Mesenchymal stem cell (in vitro differentiated cells and primary cell): ENCODE results near the gene KDM4B.

ENCODE experiments used
- DNase-seq: peaks from one replicate; pipeline ENCODE4 v3.0.0-alpha.2; 2013
- H2AFZ ChIP-seq: one replicate; pipeline ENCODE4 v1.6.1; 2013; ENCODE audit warnings: low read depth, mild to moderate bottlenecking, control low read depth, inconsistent platforms, low read length, moderate library complexity
- H2AK5ac ChIP-seq: 2 replicates; pipeline ENCODE4 v1.6.1; 2013; ENCODE audit warnings: low read length, moderate library complexity, mild to moderate bottlenecking, inconsistent platforms; ENCODE audit not compliant: severe bottlenecking
- H2BK120ac ChIP-seq: one replicate; pipeline ENCODE4 v1.6.1; 2013; ENCODE audit warnings: low read depth, mild to moderate bottlenecking, inconsistent platforms, low read length, moderate library complexity
- H2BK12ac ChIP-seq, 2 experiments: one replicate each; pipeline ENCODE4 v1.6.1; 2013; ENCODE audit warnings: inconsistent platforms in 2 of 2, low read length in 2 of 2, mild to moderate bottlenecking in 2 of 2, moderate library complexity in 2 of 2, control low read depth in 1 of 2
- H2BK15ac ChIP-seq: one replicate; pipeline ENCODE4 v1.6.1; 2013; ENCODE audit warnings: mild to moderate bottlenecking, low read depth, inconsistent platforms; ENCODE audit not compliant: poor library complexity, severe bottlenecking
- H2BK5ac ChIP-seq: 2 replicates; pipeline ENCODE4 v1.6.1; 2013; ENCODE audit warnings: low read depth, mild to moderate bottlenecking, low read length, control low read depth, inconsistent platforms; ENCODE audit not compliant: poor library complexity, severe bottlenecking
- H3K14ac ChIP-seq, 2 experiments: one replicate each; pipeline ENCODE4 v1.6.1; 2013; ENCODE audit warnings: inconsistent platforms in 2 of 2, low read length in 2 of 2, control low read depth in 1 of 2, mild to moderate bottlenecking in 1 of 2, moderate library complexity in 1 of 2
- H3K18ac ChIP-seq, 2 experiments: one replicate each; pipeline ENCODE4 v1.6.1; 2013; ENCODE audit warnings: inconsistent platforms in 2 of 2, low read length in 2 of 2, control low read depth in 1 of 2, low read depth in 1 of 2, mild to moderate bottlenecking in 1 of 2
- H3K23ac ChIP-seq, 2 experiments: one replicate each; pipeline ENCODE4 v1.6.1; 2013; ENCODE audit warnings: inconsistent platforms in 2 of 2, low read length in 2 of 2, mild to moderate bottlenecking in 2 of 2, moderate library complexity in 2 of 2, control low read depth in 1 of 2
- H3K27ac ChIP-seq: 2 replicates; pipeline ENCODE4 v1.5.1; 2013; ENCODE audit warnings: mild to moderate bottlenecking, moderate library complexity, low read length, control low read depth, inconsistent platforms; ENCODE audit not compliant: poor library complexity, severe bottlenecking
- H3K27me3 ChIP-seq, 2 experiments: 2 replicates each; pipeline versions ENCODE4 v1.6.1 to v1.7.0; 2013; ENCODE audit warnings: low read length in 2 of 2, mild to moderate bottlenecking in 2 of 2, moderate library complexity in 2 of 2, control low read depth in 1 of 2, inconsistent platforms in 1 of 2; ENCODE audit not compliant: control insufficient read depth in 1 of 2, insufficient read depth in 1 of 2
- H3K36me3 ChIP-seq, 2 experiments: 2 replicates each; pipeline versions ENCODE4 v1.6.1 to v1.7.0; 2013; ENCODE audit warnings: low read length in 2 of 2, control low read depth in 1 of 2, inconsistent platforms in 1 of 2, low read depth in 1 of 2, mild to moderate bottlenecking in 1 of 2; ENCODE audit not compliant: insufficient read depth in 2 of 2, control insufficient read depth in 1 of 2
- H3K4ac ChIP-seq, 2 experiments: one replicate each; pipeline ENCODE4 v1.6.1; 2013; ENCODE audit warnings: inconsistent platforms in 2 of 2, low read length in 2 of 2, mild to moderate bottlenecking in 2 of 2, moderate library complexity in 2 of 2, control low read depth in 1 of 2, low read depth in 1 of 2
- H3K4me1 ChIP-seq: 2 replicates; pipeline ENCODE4 v1.6.1; 2013; ENCODE audit warnings: low read depth, low read length, control low read depth; ENCODE audit not compliant: control insufficient read depth, insufficient read depth
- H3K4me2 ChIP-seq: 2 replicates; pipeline ENCODE4 v1.6.1; 2013; ENCODE audit warnings: low read length, mild to moderate bottlenecking, inconsistent platforms; ENCODE audit not compliant: poor library complexity, severe bottlenecking
- H3K4me3 ChIP-seq, 2 experiments: 2 replicates each; pipeline versions ENCODE4 v1.5.1 to v1.7.0; 2013; ENCODE audit warnings: low read length in 2 of 2, mild to moderate bottlenecking in 2 of 2, control low read depth in 1 of 2, low read depth in 1 of 2; ENCODE audit not compliant: insufficient read depth in 1 of 2
- H3K79me1 ChIP-seq: replicated peaks from 2 replicates; pipeline ENCODE4 v1.6.1; 2013; ENCODE audit warnings: mild to moderate bottlenecking, control low read depth, low read length, inconsistent platforms; ENCODE audit not compliant: poor library complexity, severe bottlenecking
- H3K9ac ChIP-seq: 2 replicates; pipeline ENCODE4 v1.7.0; 2013; ENCODE audit warnings: mild to moderate bottlenecking, low read length, moderate library complexity
- H3K9me3 ChIP-seq: 2 replicates; pipeline ENCODE4 v1.7.0; 2013; ENCODE audit warnings: mild to moderate bottlenecking, low read length; ENCODE audit not compliant: control insufficient read depth
- H4K8ac ChIP-seq: one replicate; pipeline ENCODE4 v1.6.1; 2013; ENCODE audit warnings: inconsistent platforms, mild to moderate bottlenecking, low read length, moderate library complexity
- H4K91ac ChIP-seq: one replicate; pipeline ENCODE4 v1.6.1; 2013; ENCODE audit warnings: mild to moderate bottlenecking, low read length, inconsistent platforms
- WGBS: methylation state at CpG from one replicate; pipeline ENCODE4 v1.1.7; 2013; ENCODE audit warnings: mixed read lengths; 5-methylcytosine and 5-hydroxymethylcytosine counted together

Gene KDM4B

GRCh38 chr19:5170329-5170745 lies 201.4 kb downstream of the KDM4B start:
- H2BK12ac ChIP-seq, result peak overlapping the region in 1 of 2 experiments; percentile 31
- no peak overlapping the region for H3K4ac ChIP-seq
- no peak for DNase-seq
- H3K4me2 ChIP-seq, result no peak overlapping the region
- H2BK5ac ChIP-seq, result no peak overlapping the region
- H2BK120ac ChIP-seq, result no peak overlapping the region
- WGBS, result 66% methylated on average over 4 of the region's 4 CpGs
- no peak overlapping the region for H2AFZ ChIP-seq
- no peak overlapping the region for H2AK5ac ChIP-seq
- no peak overlapping the region for H4K8ac ChIP-seq
- H3K27me3 ChIP-seq, result no peaks in the 10 kb centered on the region
- H2BK15ac ChIP-seq, result no peak overlapping the region
- H3K79me1 ChIP-seq, result no peaks in the 10 kb centered on the region
- no peaks in the 10 kb centered on the region for H3K36me3 ChIP-seq
- H4K91ac ChIP-seq, result no peak overlapping the region
- H3K14ac ChIP-seq, result no peak overlapping the region
- no peak overlapping the region for H3K27ac ChIP-seq
- H3K23ac ChIP-seq, result no peak overlapping the region
- H3K18ac ChIP-seq, result peak overlapping the region in 1 of 2 experiments; percentile 22
- no peaks in the 10 kb centered on the region for H3K9me3 ChIP-seq
- H3K4me3 ChIP-seq, result no peak overlapping the region
- H3K4me1 ChIP-seq, result peaks cover 2% of the 10 kb centered on the region
- H3K9ac ChIP-seq, result no peak overlapping the region

GRCh38 chr19:5171711-5172110 lies 202.8 kb downstream of the KDM4B start:
- Histone ChIP-seq H2BK15ac (no peak overlapping the region), H3K27ac (no peak overlapping the region), H3K14ac (no peak overlapping the region), H2AFZ (no peak overlapping the region), H4K8ac (no peak overlapping the region), H3K4me3 (no peak overlapping the region), H3K4me1 (peaks cover 2% of the 10 kb centered on the region), H3K9me3 (no peaks in the 10 kb centered on the region), H2BK120ac (no peak overlapping the region), H3K9ac (no peak overlapping the region), H2AK5ac (no peak overlapping the region), H4K91ac (no peak overlapping the region), H3K18ac (no peak overlapping the region), H3K4me2 (no peak overlapping the region), H3K79me1 (no peaks in the 10 kb centered on the region), H3K27me3 (no peaks in the 10 kb centered on the region), H3K23ac (no peak overlapping the region), H3K4ac (no peak overlapping the region), H3K36me3 (no peaks in the 10 kb centered on the region), H2BK12ac (no peak overlapping the region), H2BK5ac (no peak overlapping the region)
- DNase-seq, result no peak
- WGBS, result 67% methylated on average over 9 of the region's 9 CpGs

GRCh38 chr19:5172859-5173630 lies 204.1 kb downstream of the KDM4B start:
- WGBS, result 21% methylated on average over 6 of the region's 8 CpGs
- Histone ChIP-seq H4K91ac (no peak overlapping the region), H3K27ac (peak overlapping the region; percentile 42), H3K4me1 (peaks cover 4% of the 10 kb centered on the region), H2BK120ac (no peak overlapping the region), H3K27me3 (no peaks in the 10 kb centered on the region), H3K9me3 (no peaks in the 10 kb centered on the region), H3K4me3 (no peak overlapping the region), H3K18ac (peak overlapping the region; percentile 3 to 15), H3K79me1 (no peaks in the 10 kb centered on the region), H4K8ac (no peak overlapping the region), H3K23ac (no peak overlapping the region), H2BK15ac (no peak overlapping the region), H2AFZ (no peak overlapping the region), H2AK5ac (no peak overlapping the region), H3K4me2 (no peak overlapping the region), H2BK12ac (no peak overlapping the region), H3K36me3 (no peaks in the 10 kb centered on the region), H3K14ac (no peak overlapping the region), H3K4ac (no peak overlapping the region), H3K9ac (peak overlapping the region; percentile 69), H2BK5ac (no peak overlapping the region)
- peak; percentile 93 for DNase-seq

- no peak overlapping the region for H4K91ac ChIP-seq
- H3K36me3 ChIP-seq, result no peaks in the 10 kb centered on the region
- H2BK12ac ChIP-seq, result peak overlapping the region in 1 of 2 experiments; percentile 4
- peaks cover 4% of the 10 kb centered on the region for H3K4me1 ChIP-seq
- no peak overlapping the region for H2BK120ac ChIP-seq
- no peaks in the 10 kb centered on the region for H3K27me3 ChIP-seq
- H3K4me3 ChIP-seq, result no peak overlapping the region
- H3K27ac ChIP-seq, result no peak overlapping the region
- H3K14ac ChIP-seq, result no peak overlapping the region
- H2BK15ac ChIP-seq, result peak overlapping the region; percentile 17
- H3K4ac ChIP-seq, result no peak overlapping the region
- no peak overlapping the region for H3K4me2 ChIP-seq
- DNase-seq, result no peak
- H3K23ac ChIP-seq, result no peak overlapping the region
- no peak overlapping the region for H3K9ac ChIP-seq
- H2AK5ac ChIP-seq, result no peak overlapping the region
- WGBS, result 91% methylated on average over 8 of the region's 12 CpGs
- H4K8ac ChIP-seq, result no peak overlapping the region
- H3K79me1 ChIP-seq, result no peaks in the 10 kb centered on the region
- no peaks in the 10 kb centered on the region for H3K9me3 ChIP-seq
- H2BK5ac ChIP-seq, result no peak overlapping the region
- H3K18ac ChIP-seq, result no peak overlapping the region
- H2AFZ ChIP-seq, result no peak overlapping the region
Measured at GRCh38 chr19:5173993-5174392, 205.1 kb downstream of the KDM4B start.
